22Rv1 (cell line): Measurements from ENCODE around the gene PHLDB3.

ENCODE experiments used
- H3K27ac ChIP-seq: fragments of 450-650 bp; 2 replicates; pipeline ENCODE4 v1.5.1; 2017
- CTCF ChIP-seq: fragments of 450-650 bp; IDR thresholded peaks from 2 replicates; pipeline ENCODE4 v1.5.1; 2017; ENCODE audit warnings: mild to moderate bottlenecking
- ZFX ChIP-seq: fragments of 450-650 bp; IDR thresholded peaks from 2 replicates; pipeline ENCODE4 v1.6.1; 2017; ENCODE audit warnings: antibody characterized with exemption, borderline replicate concordance

Gene PHLDB3

DNA sequence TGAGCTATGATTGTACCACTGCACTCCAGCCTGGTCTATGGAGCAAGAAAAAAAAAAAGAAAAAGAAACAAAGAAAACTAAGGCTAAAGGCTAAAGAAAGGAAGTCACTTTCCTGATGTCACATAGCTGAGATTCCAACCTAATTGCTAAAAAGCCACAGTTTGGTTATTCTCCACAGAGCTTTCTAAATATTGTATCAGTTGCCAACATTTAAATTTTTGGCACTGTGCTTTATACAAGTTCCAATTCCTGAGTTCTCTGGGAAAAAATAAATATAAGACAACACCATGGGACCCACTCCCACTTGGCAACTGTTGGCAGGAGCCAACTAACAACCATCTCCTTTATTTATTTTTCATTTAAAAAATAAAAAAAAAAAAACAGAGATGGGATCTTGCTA lies 27.9 kb downstream of the PHLDB3 start:
- no peak overlapping the region for H3K27ac ChIP-seq
- no peak for TF ChIP-seq ZFX
- TF ChIP-seq CTCF = no peak

- H3K27ac ChIP-seq = peak overlapping the region; percentile 48
Measured at GRCh38 chr19:43474986-43475705, 29.4 kb downstream of the PHLDB3 start.

DNA sequence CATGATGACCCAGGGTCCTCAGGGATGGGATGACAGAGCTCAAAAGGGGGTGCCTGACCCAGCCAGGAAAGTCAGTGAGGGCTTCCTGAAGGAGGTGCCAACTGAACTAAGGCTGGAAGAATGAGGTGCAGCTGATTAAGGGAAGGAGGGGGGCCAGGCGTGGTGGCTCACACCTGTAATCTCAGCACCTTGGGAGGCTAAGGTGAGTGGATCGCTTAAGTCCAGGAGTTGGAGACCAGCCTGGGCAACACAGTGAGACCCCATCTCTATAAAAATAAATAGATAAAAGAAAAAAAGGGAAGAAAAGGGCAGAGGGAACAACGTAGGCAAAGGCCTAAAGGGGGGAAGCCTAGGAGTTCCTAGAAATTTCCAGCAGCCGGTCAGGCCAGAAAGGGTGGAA lies 30.1 kb downstream of the PHLDB3 start:
- TF ChIP-seq CTCF = no peak
- TF ChIP-seq ZFX = no peak
- peak overlapping the region; percentile 48; the same call in 1 of the 2 replicates for H3K27ac ChIP-seq

More at GRCh38 chr19:43474986-43475705, 29.4 kb downstream of the PHLDB3 start:
- TF ChIP-seq CTCF (no peak), ZFX (no peak)

DNA sequence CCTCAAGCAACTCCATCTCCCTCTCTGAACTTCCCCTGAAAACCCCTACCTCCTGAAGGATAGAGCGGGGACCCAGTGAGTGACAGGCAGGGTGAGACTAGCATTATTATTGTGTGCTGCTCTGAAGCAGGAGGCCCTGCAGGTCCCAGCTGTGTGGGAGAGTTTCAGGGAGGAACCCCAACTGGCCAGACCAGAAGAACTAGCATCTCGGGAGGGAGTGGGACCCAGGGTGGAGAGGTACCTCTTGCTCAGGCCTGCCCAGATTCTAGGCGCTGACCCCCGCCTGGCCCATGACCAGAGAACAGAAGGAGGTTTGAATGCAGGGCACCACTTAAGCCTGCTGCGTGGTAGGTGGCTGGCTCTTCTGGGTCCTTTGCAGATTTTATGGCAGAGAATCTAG lies 33.5 kb downstream of the PHLDB3 start:
- H3K27ac ChIP-seq = no peak overlapping the region

DNA sequence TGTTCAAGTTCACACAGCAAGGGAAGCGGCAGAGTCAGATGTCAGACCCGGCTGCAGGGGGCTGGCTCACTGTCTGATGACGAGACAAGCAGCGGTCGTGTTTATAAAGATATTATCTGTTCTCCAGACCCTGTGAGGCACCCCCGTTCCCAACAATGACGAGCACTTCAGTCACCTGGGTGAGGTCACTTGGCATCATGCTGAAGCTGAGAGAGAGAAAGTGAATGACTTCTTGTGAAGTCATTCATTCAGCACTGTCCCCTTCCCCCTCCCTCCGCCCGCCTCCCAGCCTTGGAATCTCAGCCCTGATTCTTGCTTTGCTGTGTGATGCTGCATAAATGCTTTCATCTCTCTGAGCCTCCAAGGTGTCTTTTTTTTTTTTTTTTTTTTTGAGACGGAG lies 34.3 kb downstream of the PHLDB3 start:
- TF ChIP-seq ZFX (no peak), CTCF (no peak)
- H3K27ac ChIP-seq = no peak overlapping the region

More for the DNA sequence above, 33.5 kb downstream of the PHLDB3 start:
- TF ChIP-seq ZFX (no peak), CTCF (no peak)

DNA sequence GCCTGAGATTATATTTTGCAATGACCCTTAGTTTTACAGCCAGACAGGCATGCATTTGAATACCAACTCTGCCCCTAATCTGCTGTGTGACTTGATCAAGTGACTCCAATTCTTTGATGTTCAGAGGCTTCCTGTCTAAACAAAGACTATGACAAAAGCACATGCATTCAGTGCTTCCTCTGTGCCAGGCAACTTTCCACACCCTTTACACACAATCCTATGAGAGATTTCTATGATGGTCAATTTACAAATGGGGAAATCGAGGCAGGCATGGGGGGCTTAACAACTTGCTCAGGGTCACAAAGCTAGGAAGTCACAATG lies 35.4 kb downstream of the PHLDB3 start:
- no peak overlapping the region for H3K27ac ChIP-seq
- TF ChIP-seq ZFX (no peak), CTCF (no peak)

DNA sequence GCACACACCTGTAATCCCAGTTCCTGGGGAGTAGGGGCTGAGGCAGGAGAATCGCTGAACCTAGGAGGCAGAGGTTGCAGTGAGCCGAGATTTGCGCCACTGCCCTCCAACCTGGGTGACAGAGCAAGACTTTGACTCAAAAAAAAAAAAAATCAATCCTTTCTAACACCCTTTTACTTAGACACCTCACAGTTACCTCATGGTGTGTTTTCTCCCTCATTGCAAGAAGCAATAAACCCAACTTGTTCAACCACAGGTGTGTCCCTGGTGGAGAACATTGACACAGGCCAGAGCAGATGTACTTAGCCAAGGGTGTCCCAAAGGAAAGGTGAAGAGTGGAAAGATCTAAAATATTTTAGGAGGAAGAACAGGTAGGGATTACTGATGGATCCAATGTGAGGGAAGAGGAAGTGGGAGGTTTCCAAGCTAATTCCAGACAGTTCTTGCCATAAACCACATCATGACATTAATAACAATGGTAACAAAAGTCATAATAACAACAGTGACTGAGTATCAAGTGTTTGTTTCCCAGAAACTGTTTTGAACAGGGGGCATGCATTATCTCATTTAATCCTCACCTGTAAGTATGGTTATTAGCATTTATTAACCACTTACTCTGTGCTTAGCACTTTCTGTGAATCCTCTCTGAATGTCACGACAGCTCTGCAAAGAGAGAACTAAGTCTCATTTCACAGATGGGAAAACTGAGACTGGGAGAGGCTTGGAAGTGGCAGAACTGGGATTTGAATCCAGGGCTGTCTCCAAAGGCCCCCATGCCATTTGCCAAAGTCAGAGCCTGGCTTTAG lies 36.0 kb downstream of the PHLDB3 start:
- H3K27ac ChIP-seq = no peak overlapping the region
- TF ChIP-seq CTCF = no peak
- TF ChIP-seq ZFX = no peak
